ENCODE measurements around the gene DGCR2. TPM values are rescaled to one million over a fixed set of nuclear protein-coding genes. Genes with fewer than 3 reads are reported as not detected.

Gene DGCR2
- total and polyA plus RNA-seq, 2 of the 4 experiments (the other 2 are of a cell fraction) = 17.2 to 35.4 TPM

DNA sequence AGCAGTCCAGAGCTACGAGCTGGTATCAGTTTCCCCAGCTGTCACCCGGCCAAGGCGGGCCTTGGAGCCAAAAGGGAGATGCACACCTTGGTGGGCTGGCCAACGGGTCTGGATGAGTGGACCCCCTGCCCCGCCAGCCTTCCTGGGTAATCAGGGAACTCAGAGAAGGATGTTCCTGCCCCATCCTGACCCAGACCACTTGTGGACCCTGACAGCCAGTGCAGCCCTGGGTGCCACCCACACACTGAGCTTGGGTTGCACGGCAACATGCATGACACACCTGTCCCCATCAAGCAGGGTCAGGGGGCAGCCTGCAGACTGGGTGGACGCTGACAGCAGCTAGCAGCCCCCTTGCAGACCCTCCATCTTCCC is 47.7 kb upstream of the DGCR2 start:
- H3K9me3 ChIP-seq (ENCODE audit: control insufficient read depth, insufficient read depth, low read length) = no peaks in the 10 kb centered on the region
- no peak overlapping the region for H2BK5ac ChIP-seq (ENCODE audit: low read depth, low read length, poor library complexity, severe bottlenecking)
- H2BK15ac ChIP-seq (ENCODE audit: low read depth, low read length) = no peak overlapping the region
- H3K27ac ChIP-seq (ENCODE audit: insufficient read depth, low read length) = no peak overlapping the region
- intact Hi-C loops (cut with micrococcal nuclease) (no loop called here), in situ Hi-C loops (cut with MboI; ENCODE audit: low sequenced_read_pairs) (no loop called here), dilution Hi-C loops (cut with HindIII; ENCODE audit: low sequenced_read_pairs, unreplicated experiment) (no loop called here)
- H3K79me1 ChIP-seq (ENCODE audit: low read depth in 1 of 2, low read length in 2 of 2) = peaks cover 12 to 45% of the 10 kb centered on the region in 2 experiments
- DNase-seq (no peak), ATAC-seq (ENCODE audit: low read depth) (no peak)
- peak overlapping the region in 1 of 2 experiments; percentile 60; a peak in 1 of 4 replicates for H4K8ac ChIP-seq (ENCODE audit: low read depth in 2 of 2, low read length in 2 of 2)
- no peak overlapping the region for H3K14ac ChIP-seq (replicated peaks; ENCODE audit: low read depth, low read length)
- no peaks in the 10 kb centered on the region for H3K36me3 ChIP-seq (ENCODE audit: control insufficient read depth, insufficient read depth, low read length)
- TF ChIP-seq, protein P1, sequence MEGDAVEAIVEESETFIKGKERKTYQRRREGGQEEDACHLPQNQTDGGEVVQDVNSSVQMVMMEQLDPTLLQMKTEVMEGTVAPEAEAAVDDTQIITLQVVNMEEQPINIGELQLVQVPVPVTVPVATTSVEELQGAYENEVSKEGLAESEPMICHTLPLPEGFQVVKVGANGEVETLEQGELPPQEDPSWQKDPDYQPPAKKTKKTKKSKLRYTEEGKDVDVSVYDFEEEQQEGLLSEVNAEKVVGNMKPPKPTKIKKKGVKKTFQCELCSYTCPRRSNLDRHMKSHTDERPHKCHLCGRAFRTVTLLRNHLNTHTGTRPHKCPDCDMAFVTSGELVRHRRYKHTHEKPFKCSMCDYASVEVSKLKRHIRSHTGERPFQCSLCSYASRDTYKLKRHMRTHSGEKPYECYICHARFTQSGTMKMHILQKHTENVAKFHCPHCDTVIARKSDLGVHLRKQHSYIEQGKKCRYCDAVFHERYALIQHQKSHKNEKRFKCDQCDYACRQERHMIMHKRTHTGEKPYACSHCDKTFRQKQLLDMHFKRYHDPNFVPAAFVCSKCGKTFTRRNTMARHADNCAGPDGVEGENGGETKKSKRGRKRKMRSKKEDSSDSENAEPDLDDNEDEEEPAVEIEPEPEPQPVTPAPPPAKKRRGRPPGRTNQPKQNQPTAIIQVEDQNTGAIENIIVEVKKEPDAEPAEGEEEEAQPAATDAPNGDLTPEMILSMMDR (conservative IDR thresholded peaks at IDR 0.05; ENCODE audit: low read depth, low read length) = no peak
- no peak for TF ChIP-seq RAD21 (IDR thresholded peaks at IDR 0.05; ENCODE audit: low read length)
- TF ChIP-seq RCOR1 (IDR thresholded peaks at IDR 0.05; ENCODE audit: insufficient replicate concordance, low read length) = no peak
- no peak for TF ChIP-seq CEBPB (IDR thresholded peaks at IDR 0.05; ENCODE audit: low read depth, low read length)
- no peak for TF ChIP-seq MAFK (IDR thresholded peaks at IDR 0.05; ENCODE audit: low read depth, low read length)
- TF ChIP-seq, protein P2, sequence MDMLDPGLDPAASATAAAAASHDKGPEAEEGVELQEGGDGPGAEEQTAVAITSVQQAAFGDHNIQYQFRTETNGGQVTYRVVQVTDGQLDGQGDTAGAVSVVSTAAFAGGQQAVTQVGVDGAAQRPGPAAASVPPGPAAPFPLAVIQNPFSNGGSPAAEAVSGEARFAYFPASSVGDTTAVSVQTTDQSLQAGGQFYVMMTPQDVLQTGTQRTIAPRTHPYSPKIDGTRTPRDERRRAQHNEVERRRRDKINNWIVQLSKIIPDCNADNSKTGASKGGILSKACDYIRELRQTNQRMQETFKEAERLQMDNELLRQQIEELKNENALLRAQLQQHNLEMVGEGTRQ (IDR thresholded peaks at IDR 0.05; ENCODE audit: low read depth, low read length) = no peak
- H3K4me1 ChIP-seq (ENCODE audit: control insufficient read depth, insufficient read depth, low read length) = peaks cover 24% of the 10 kb centered on the region
- no peak overlapping the region for H4K5ac ChIP-seq (ENCODE audit: low read depth, low read length)
- BruUV-seq (replicated peaks) = no TSS peak
- ChIA-PET CTCF (no interaction called here), POLR2A (ENCODE audit: unreplicated experiment) (no interaction called here)
- H3K9ac ChIP-seq (ENCODE audit: low read depth, low read length) = no peak overlapping the region
- peaks cover 20% of the 10 kb centered on the region for H3K9me1 ChIP-seq (ENCODE audit: insufficient read depth, low read length)
- H3K4ac ChIP-seq (ENCODE audit: low read depth, low read length) = no peak overlapping the region
- H2BK20ac ChIP-seq (ENCODE audit: low read depth, low read length) = no peak overlapping the region
- H2AK5ac ChIP-seq (ENCODE audit: low read depth, low read length) = no peak overlapping the region
- no peak overlapping the region for H4K91ac ChIP-seq (ENCODE audit: insufficient read depth, low read depth, low read length)
- 39% methylated on average over 5 of the region's 7 CpGs; no CpG with 5 or more reads in 1 of the 2 experiments for WGBS, 2 experiments (ENCODE audit: extremely low coverage in 2 of 2, insufficient read length in 1 of 2)
- H3K23ac ChIP-seq (ENCODE audit: low read depth, low read length) = no peak overlapping the region
- peaks cover 33% of the 10 kb centered on the region for H3K27me3 ChIP-seq (ENCODE audit: control insufficient read depth, insufficient read depth, low read length)
- no peak overlapping the region for H2BK120ac ChIP-seq (ENCODE audit: low read depth, low read length)
- peak overlapping the region; percentile 85 for H2AK9ac ChIP-seq (replicated peaks; ENCODE audit: low read depth, low read length, poor library complexity)
- no peak overlapping the region; the same call in 1 of the 2 replicates for H3K4me3 ChIP-seq (ENCODE audit: insufficient read depth, low read depth, low read length)
- H3K56ac ChIP-seq (ENCODE audit: extremely low read depth, insufficient read depth, low read length) = no peak overlapping the region
- no peak overlapping the region for H2AFZ ChIP-seq (replicated peaks; ENCODE audit: low read length, poor library complexity)
- no peak overlapping the region for H3K18ac ChIP-seq (ENCODE audit: low read depth, low read length)
- H4K20me1 ChIP-seq (ENCODE audit: insufficient read depth, low read length) = peaks cover 6% of the 10 kb centered on the region; the same call in 1 of the 2 replicates
- no peak overlapping the region; the same call in 1 of the 2 replicates for H3K4me2 ChIP-seq (ENCODE audit: low read depth, low read length)

Measured in IMR-90 (cell line).